22Rv1 (cell line): ENCODE measurements around the gene COL23A1.

Experiments used
- CTCF ChIP-seq: fragments of 450-650 bp; IDR thresholded peaks from 2 replicates; pipeline ENCODE4 v1.5.1; 2017; ENCODE audit warnings: mild to moderate bottlenecking
- ZFX ChIP-seq: fragments of 450-650 bp; IDR thresholded peaks from 2 replicates; pipeline ENCODE4 v1.6.1; 2017; ENCODE audit warnings: antibody characterized with exemption, borderline replicate concordance

- TF ChIP-seq CTCF: no peak
- no peak for TF ChIP-seq ZFX
These were observed 1.4 kb downstream of the COL23A1 start for GRCh38 chr5:178588769-178589168.
